GM19193 (cell line): ENCODE results near the gene GOLGA6A.
"Not testable (repeated sequence)": the region's sequence is repeated elsewhere in the genome, so short reads cannot be mapped to it uniquely, and the experiment has no call there.

ENCODE experiments used
- POLR2A ChIP-seq: IDR thresholded peaks from 4 replicates; pipeline ENCODE4 v1.6.1; 2011; ENCODE audit not compliant: insufficient read depth, insufficient read length; ENCODE audit errors: extremely low read depth

Gene GOLGA6A

GRCh38 chr15:74082450-74082849 is at the start of gene GOLGA6A:
GOLGA6A (minus strand) TSS chr15:74082550; CDS start chr15:74082509, 41 bp downstream.
- TF ChIP-seq POLR2A = not testable (repeated sequence)

- TF ChIP-seq POLR2A = no peak
These were observed 49.5 kb upstream of the GOLGA6A start for GRCh38 chr15:74131628-74132413.

GRCh38 chr15:74130849-74131627 is 48.7 kb upstream of the GOLGA6A start:
- no peak for TF ChIP-seq POLR2A

- TF ChIP-seq POLR2A = no peak
These were observed 48.0 kb upstream of the GOLGA6A start, which contains the start of gene ISLR2 for GRCh38 chr15:74130155-74130848. ISLR2 (plus strand) TSS chr15:74130586; CDS start chr15:74132755, 2,169 bp downstream.

- TF ChIP-seq POLR2A = no peak
These were observed 47.3 kb upstream of the GOLGA6A start for GRCh38 chr15:74129586-74130154.

- TF ChIP-seq POLR2A = no peak
These were observed 46.6 kb upstream of the GOLGA6A start for GRCh38 chr15:74128785-74129585.

- no peak for TF ChIP-seq POLR2A
These were observed 45.8 kb upstream of the GOLGA6A start for GRCh38 chr15:74127954-74128784.

- no peak for TF ChIP-seq POLR2A
These were observed 45.1 kb upstream of the GOLGA6A start for GRCh38 chr15:74127255-74127953.

- TF ChIP-seq POLR2A = no peak
These were observed 42.4 kb upstream of the GOLGA6A start for GRCh38 chr15:74124759-74125158.

GRCh38 chr15:74124196-74124595 is 41.8 kb upstream of the GOLGA6A start:
- no peak for TF ChIP-seq POLR2A

GRCh38 chr15:74123658-74124057 is 41.3 kb upstream of the GOLGA6A start:
- no peak for TF ChIP-seq POLR2A

GRCh38 chr15:74123131-74123429 is 40.7 kb upstream of the GOLGA6A start:
- no peak for TF ChIP-seq POLR2A
